Activated B cell treated with CpG ODN at 0.5 μM for 24 hours (primary cell): ENCODE data around the gene LETM1. TPM values are rescaled to one million over a fixed set of nuclear protein-coding genes. Genes with fewer than 3 reads are reported as not detected.

ENCODE experiments used
- ATAC-seq: fragments of 200-7000 bp; cut with Tn5 transposase; one replicate; pipeline ENCODE4 v1.10.0; 2021; ENCODE audit warnings: low read depth, mild to moderate bottlenecking, moderate library complexity
- CTCF ChIA-PET: fragments of 350-600 bp; sonication (Branson Sonifier 250); formaldehyde crosslinking; loops from one replicate; lab custom pipeline; 2021; ENCODE audit warnings: antibody characterized with exemption; lab: Charles Lee
- POLR2A ChIA-PET: fragments of 350-600 bp; sonication (Branson Sonifier 250); formaldehyde crosslinking; loops from one replicate; lab custom pipeline; 2021; ENCODE audit warnings: antibody characterized with exemption; lab: Charles Lee
- DNase-seq: peaks from one replicate; pipeline ENCODE4 v3.0.0; 2022
- H3K27ac Mint-ChIP-seq: one replicate; pipeline ENCODE4 v1.8.0; 2020; ENCODE audit warnings: mixed read lengths
- H3K27me3 Mint-ChIP-seq: one replicate; pipeline ENCODE4 v1.8.0; 2021; ENCODE audit warnings: mixed read lengths
- H3K36me3 Mint-ChIP-seq: one replicate; pipeline ENCODE4 v1.8.0; 2021; ENCODE audit warnings: low read depth, mixed read lengths
- H3K4me1 Mint-ChIP-seq: one replicate; pipeline ENCODE4 v1.8.0; 2021; ENCODE audit warnings: mixed read lengths
- H3K4me3 Mint-ChIP-seq: one replicate; pipeline ENCODE4 v1.8.0; 2020; ENCODE audit warnings: mild to moderate bottlenecking, mixed read lengths
- H3K9me3 Mint-ChIP-seq: one replicate; pipeline ENCODE4 v1.8.0; 2020; ENCODE audit warnings: mixed read lengths
- intact Hi-C: fragments of 100-400 bp; cut with micrococcal nuclease; formaldehyde crosslinking; loops from one replicate; pipeline ENCODE4 v1.15.1; 2024
- total RNA-seq: library from RNA; stranded (reverse); gene quantifications from 2 replicates; pipeline ENCODE4 v1.2.3, GENCODE V29; 2022
- TF ChIP-seq, protein P1 (sequence below): fragments of 200-600 bp; IDR thresholded peaks from one replicate; pipeline ENCODE4 v1.8.0; 2022; ENCODE audit warnings: antibody characterized with exemption, mild to moderate bottlenecking

The LETM1 gene
- total RNA-seq, 1 donor from 2014 or later, result 60.3 TPM

DNA sequence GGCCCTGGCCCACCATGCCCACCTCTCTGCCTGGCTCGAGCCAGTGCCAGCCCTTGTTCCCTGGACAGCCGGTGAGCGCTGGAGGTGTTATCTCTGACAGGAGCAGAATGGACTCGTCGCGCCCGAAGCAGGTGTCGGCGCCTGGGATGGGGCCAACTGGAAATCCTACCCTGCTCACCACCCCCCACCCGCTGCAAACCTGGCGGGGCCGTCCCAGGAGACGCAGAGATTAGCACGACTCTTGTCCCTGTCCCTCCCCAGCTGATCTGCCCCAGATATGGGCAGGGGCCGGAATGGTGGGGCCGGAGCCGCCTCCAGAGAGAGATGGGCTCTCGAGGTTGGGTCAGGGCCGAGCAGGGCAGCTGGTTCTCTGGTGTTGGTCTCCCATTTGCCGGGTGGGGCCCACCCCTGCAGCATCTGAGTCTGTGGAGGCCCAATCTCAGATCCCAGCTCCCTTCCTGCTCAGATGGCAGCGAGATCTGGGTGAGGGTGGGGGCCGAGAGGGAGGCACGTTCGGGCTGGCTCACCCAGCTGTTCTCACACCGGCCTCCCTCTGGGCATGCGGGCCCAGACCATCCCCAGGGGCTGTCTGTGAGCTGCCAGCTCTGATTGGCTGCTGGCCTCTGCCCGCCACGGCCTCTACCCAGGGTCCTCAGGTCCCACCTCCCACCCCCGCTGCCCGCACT lies 83.0 kb downstream of the LETM1 start:
- ATAC-seq, result no peak
- H3K4me1 Mint-ChIP-seq, result peaks cover 10% of the 10 kb centered on the region
- TF ChIP-seq, protein P1, sequence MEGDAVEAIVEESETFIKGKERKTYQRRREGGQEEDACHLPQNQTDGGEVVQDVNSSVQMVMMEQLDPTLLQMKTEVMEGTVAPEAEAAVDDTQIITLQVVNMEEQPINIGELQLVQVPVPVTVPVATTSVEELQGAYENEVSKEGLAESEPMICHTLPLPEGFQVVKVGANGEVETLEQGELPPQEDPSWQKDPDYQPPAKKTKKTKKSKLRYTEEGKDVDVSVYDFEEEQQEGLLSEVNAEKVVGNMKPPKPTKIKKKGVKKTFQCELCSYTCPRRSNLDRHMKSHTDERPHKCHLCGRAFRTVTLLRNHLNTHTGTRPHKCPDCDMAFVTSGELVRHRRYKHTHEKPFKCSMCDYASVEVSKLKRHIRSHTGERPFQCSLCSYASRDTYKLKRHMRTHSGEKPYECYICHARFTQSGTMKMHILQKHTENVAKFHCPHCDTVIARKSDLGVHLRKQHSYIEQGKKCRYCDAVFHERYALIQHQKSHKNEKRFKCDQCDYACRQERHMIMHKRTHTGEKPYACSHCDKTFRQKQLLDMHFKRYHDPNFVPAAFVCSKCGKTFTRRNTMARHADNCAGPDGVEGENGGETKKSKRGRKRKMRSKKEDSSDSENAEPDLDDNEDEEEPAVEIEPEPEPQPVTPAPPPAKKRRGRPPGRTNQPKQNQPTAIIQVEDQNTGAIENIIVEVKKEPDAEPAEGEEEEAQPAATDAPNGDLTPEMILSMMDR, result no peak
- DNase-seq, result no peak
- H3K9me3 Mint-ChIP-seq, result no peaks in the 10 kb centered on the region
- ChIA-PET CTCF (no interaction called here), POLR2A (no interaction called here)
- H3K27ac Mint-ChIP-seq, result no peak overlapping the region
- no peaks in the 10 kb centered on the region for H3K36me3 Mint-ChIP-seq
- no peak overlapping the region for H3K4me3 Mint-ChIP-seq
- intact Hi-C loops, result no loop called here
- H3K27me3 Mint-ChIP-seq, result peaks cover 2% of the 10 kb centered on the region

DNA sequence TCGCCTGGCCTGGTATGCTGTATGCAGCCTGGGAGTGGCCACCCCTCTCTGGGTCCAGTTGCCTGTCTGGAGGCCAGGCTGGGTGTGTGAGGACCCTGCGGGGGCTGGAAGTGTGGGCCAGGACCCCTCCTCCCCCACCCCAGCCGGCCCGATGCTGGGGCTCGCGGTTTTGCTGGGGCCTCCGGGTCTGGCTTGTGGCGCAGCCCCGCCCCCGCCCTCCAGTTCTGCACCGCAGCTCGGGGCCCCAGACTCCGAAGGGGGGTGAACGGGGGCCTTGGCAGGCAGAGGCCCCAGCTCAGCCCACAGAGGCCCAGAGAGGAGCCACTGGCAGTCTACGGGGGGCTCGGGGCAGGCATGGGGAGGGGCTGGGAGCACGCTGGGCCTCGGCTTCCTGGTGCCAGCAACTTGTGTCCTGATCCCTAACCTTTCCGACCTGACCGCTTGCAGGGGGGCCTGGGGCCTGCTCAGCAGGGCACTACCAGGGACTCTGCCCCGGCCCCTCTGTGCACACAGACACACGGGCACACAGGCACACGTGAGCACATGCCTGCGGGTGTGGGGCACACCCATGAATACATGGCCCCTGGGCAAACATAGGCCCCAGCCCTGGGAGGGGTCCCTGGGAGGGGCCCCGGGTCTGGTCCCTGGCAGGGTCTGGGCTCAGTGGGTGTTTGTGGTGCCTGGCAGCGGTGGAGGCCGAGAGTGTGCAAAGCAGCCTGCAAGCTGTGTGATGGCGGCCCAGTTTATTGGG lies 84.2 kb downstream of the LETM1 start:
- no peak overlapping the region for H3K4me3 Mint-ChIP-seq
- ATAC-seq, result no peak
- peaks cover 2% of the 10 kb centered on the region for H3K27me3 Mint-ChIP-seq
- intact Hi-C loops, result no loop called here
- ChIA-PET POLR2A (no interaction called here), CTCF (no interaction called here)
- TF ChIP-seq, protein P1, result no peak
- no peak for DNase-seq
- H3K36me3 Mint-ChIP-seq, result no peaks in the 10 kb centered on the region
- H3K4me1 Mint-ChIP-seq, result peaks cover 12% of the 10 kb centered on the region
- H3K9me3 Mint-ChIP-seq, result no peaks in the 10 kb centered on the region
- H3K27ac Mint-ChIP-seq, result no peak overlapping the region

DNA sequence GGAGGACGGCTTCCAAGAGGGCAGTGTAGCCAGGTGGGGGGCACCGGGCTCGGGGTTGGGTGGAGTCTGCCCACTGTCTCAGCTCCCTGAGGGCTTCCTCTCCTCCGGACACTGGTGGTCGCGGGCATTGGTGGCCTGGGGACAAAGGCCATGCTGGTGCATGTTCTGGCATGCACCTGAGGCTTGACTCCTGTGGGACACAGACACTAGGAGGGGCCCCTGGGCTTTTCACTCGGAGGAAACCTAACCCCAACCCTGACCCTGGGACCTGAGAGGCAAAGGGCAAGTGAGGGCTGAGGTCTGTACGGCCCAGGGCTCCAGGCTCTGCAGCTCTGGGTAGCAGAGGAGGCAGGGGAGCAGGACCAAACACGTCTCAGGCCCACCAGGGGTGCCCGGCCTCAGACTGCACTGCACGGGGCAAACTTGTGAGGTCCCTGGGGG lies 85.1 kb downstream of the LETM1 start:
- H3K36me3 Mint-ChIP-seq, result no peaks in the 10 kb centered on the region
- no peak overlapping the region for H3K27ac Mint-ChIP-seq
- DNase-seq (no peak), ATAC-seq (no peak)
- H3K9me3 Mint-ChIP-seq, result no peaks in the 10 kb centered on the region
- peaks cover 2% of the 10 kb centered on the region for H3K27me3 Mint-ChIP-seq
- POLR2A ChIA-PET, result no interaction called here
- H3K4me1 Mint-ChIP-seq, result peaks cover 12% of the 10 kb centered on the region
- H3K4me3 Mint-ChIP-seq, result no peak overlapping the region
- TF ChIP-seq, protein P1, result no peak
- CTCF ChIA-PET, result no interaction called here
- intact Hi-C loops, result no loop called here

DNA sequence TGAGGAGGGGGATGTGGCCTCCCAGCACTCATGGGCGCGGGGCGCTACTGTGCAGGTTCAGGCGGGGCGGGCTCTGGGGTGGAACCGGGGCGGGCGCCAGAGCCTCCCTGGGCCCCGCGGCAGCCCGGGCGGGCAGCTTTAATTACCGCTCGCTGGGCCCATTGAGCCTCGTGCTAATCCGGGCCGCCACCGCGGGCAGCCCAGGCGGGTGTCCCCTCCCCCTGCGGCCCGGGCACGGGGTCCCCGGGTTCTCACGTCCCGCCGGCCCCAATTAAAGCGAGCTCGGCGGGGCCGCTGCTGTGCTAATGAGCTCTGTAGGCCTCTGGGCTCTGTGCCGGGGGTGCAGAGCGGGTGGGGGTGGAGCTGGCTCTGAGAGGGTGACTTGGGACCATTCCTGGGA lies 85.7 kb downstream of the LETM1 start:
- H3K36me3 Mint-ChIP-seq, result no peaks in the 10 kb centered on the region
- intact Hi-C loops, result no loop called here
- ChIA-PET CTCF (no interaction called here), POLR2A (no interaction called here)
- ATAC-seq, result no peak
- H3K9me3 Mint-ChIP-seq, result no peaks in the 10 kb centered on the region
- no peak for DNase-seq
- TF ChIP-seq, protein P1, result no peak
- H3K27ac Mint-ChIP-seq, result no peak overlapping the region
- H3K4me3 Mint-ChIP-seq, result no peak overlapping the region
- H3K4me1 Mint-ChIP-seq, result peaks cover 14% of the 10 kb centered on the region
- peaks cover 2% of the 10 kb centered on the region for H3K27me3 Mint-ChIP-seq

DNA sequence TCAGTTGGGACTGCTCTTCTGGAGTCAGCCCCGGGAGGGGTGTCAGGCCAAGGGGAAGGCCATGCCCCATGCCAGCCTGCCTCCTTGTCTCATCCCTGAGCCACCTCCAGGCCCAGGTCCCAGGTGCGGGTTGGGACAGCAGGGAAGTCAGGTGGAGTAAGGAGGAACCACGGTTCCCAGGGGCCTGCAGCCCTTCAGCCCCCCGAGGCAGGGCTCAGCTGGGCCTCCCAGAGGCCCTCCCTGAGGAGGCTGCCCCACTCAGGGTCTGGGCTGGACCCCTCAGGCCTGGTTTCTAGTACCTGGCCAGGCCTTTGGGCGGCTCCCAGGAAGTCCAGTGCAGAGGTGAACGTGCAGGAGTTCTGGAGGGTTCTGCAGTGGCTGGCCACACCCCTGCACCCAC lies 86.3 kb downstream of the LETM1 start:
- POLR2A ChIA-PET, result no interaction called here
- intact Hi-C loops, result loop anchor here (5.0 kb wide), 1 partner anchor 43 kb away; no protein-coding TSS in a partner anchor

More for the DNA sequence above, 86.3 kb downstream of the LETM1 start:
- DNase-seq (no peak), ATAC-seq (no peak)
- no peak overlapping the region for H3K27ac Mint-ChIP-seq
- TF ChIP-seq, protein P1, result no peak
- peaks cover 14% of the 10 kb centered on the region for H3K4me1 Mint-ChIP-seq
- peaks cover 5% of the 10 kb centered on the region for H3K27me3 Mint-ChIP-seq
- no peak overlapping the region for H3K4me3 Mint-ChIP-seq
- CTCF ChIA-PET, result no interaction called here
- no peaks in the 10 kb centered on the region for H3K36me3 Mint-ChIP-seq
- no peaks in the 10 kb centered on the region for H3K9me3 Mint-ChIP-seq
